Measurements from ENCODE around the gene HOXA5.

The HOXA5 gene

DNA sequence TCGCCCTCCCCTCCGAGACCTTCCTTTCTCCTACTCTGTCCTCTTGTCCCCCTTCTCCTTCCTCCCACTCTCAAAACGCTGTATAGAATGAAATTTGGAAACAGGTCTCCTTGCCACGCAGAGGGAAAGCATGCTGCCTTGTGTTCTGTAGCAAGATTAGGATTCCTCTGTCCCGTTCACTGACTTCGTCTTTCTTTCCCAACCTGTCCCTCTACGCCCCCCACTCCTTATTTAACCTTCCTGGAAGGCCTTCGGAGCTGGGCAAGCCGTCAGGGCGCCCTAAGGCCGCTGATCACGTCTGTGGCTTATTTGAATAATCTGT is 20.5 kb upstream of the HOXA5 start:
- H3K27ac ChIP-seq (ENCODE audit: insufficient read depth, low read length, poor library complexity, severe bottlenecking) = no peak overlapping the region
- no peak overlapping the region for H3K4me3 ChIP-seq (ENCODE audit: insufficient read depth, low read depth, low read length, poor library complexity, severe bottlenecking)
- no peaks in the 10 kb centered on the region for H3K36me3 ChIP-seq (ENCODE audit: control insufficient read depth, insufficient read depth, low read length)
- no peaks in the 10 kb centered on the region for H3K9me3 ChIP-seq (ENCODE audit: control insufficient read depth, low read length)
- H3K27me3 ChIP-seq (replicated peaks; ENCODE audit: control insufficient read depth, insufficient read depth, low read length, poor library complexity, severe bottlenecking) = peaks cover 86% of the 10 kb centered on the region
- DNase-seq = no peak
- H3K4me1 ChIP-seq (ENCODE audit: control insufficient read depth, insufficient read depth, low read length, poor library complexity, severe bottlenecking) = peaks cover 39% of the 10 kb centered on the region

DNA sequence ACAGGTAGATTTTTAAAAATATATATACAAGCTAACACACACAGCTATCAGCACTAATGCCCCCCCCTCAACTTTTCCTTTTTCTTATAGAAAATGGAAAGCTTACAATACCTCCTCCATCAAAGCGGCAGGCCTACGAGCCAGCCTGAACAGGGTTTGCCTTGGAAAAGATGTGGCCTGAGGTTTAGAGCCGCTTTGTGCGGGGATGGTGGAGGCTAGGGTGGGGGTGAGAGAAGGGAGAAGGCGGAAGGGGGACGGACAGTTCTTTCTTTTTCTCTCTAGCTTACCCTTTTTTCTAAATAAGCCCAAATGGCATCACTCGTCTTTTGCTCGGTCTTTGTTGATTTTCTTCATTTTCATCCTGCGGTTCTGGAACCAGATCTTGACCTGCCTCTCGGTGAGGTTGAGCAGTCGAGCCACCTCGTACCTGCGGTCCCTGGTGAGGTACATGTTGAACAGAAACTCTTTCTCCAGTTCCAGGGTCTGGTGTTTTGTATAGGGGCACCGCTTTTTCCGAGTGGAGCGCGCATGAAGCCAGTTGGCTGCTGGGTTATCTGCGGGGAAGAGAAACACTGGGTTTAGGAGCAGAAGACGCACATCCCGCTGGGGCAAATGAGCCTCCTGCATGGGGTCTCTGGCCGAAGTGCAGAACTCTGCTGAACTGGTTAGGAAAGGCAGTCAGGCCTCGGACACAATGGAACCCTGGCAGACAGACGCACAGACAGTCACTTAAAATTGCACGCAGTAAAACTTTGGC is 20.0 kb upstream of the HOXA5 start:
- peaks cover 44% of the 10 kb centered on the region for H3K4me1 ChIP-seq (ENCODE audit: control insufficient read depth, insufficient read depth, low read length, poor library complexity, severe bottlenecking)
- no peaks in the 10 kb centered on the region for H3K36me3 ChIP-seq (ENCODE audit: control insufficient read depth, insufficient read depth, low read length)
- no peak overlapping the region for H3K27ac ChIP-seq (ENCODE audit: insufficient read depth, low read length, poor library complexity, severe bottlenecking)
- peaks cover 81% of the 10 kb centered on the region for H3K27me3 ChIP-seq (replicated peaks; ENCODE audit: control insufficient read depth, insufficient read depth, low read length, poor library complexity, severe bottlenecking)
- H3K9me3 ChIP-seq (ENCODE audit: control insufficient read depth, low read length) = no peaks in the 10 kb centered on the region
- no peak overlapping the region for H3K4me3 ChIP-seq (ENCODE audit: insufficient read depth, low read depth, low read length, poor library complexity, severe bottlenecking)
- no peak for DNase-seq

DNA sequence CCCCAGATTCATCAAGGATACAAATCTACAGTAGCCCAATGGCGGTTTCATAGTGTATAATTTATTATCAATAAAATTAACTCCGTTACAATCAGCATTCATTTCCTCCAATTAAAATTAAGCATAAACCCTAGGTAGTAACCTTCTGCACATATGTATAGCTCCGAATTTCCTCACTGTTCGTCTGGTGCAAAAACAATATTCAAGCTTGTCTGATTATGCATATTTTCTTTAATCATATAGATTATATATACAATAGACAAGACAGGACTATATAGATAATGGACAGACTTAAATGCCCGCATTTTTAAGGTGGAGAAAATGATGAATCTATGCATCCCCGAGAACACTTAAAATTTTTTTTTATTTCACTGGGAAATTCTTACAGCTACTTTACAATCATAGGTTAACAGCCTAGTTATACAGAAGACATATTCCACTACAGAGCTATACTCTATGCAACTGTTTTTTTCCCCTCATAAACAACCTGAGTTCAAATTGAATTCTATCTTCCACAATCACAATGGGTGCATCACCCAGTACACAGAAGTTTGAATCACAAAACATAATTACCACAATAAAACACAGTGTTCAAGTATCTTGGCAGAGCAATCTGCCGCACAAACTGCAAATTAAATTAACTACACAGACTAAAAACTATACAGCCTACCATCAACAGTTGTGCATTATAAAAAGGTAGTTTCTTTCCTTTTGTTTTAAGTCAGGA is 19.2 kb upstream of the HOXA5 start:
- Histone ChIP-seq H3K4me1 (ENCODE audit: control insufficient read depth, insufficient read depth, low read length, poor library complexity, severe bottlenecking) (peaks cover 48% of the 10 kb centered on the region), H3K4me3 (ENCODE audit: insufficient read depth, low read depth, low read length, poor library complexity, severe bottlenecking) (no peak overlapping the region), H3K27me3 (replicated peaks; ENCODE audit: control insufficient read depth, insufficient read depth, low read length, poor library complexity, severe bottlenecking) (peaks cover 80% of the 10 kb centered on the region), H3K36me3 (ENCODE audit: control insufficient read depth, insufficient read depth, low read length) (no peaks in the 10 kb centered on the region), H3K9me3 (ENCODE audit: control insufficient read depth, low read length) (no peaks in the 10 kb centered on the region), H3K27ac (ENCODE audit: insufficient read depth, low read length, poor library complexity, severe bottlenecking) (no peak overlapping the region)
- no peak for DNase-seq

- Histone ChIP-seq H3K9me3 (ENCODE audit: control insufficient read depth, low read length) (no peaks in the 10 kb centered on the region), H3K4me1 (ENCODE audit: control insufficient read depth, insufficient read depth, low read length, poor library complexity, severe bottlenecking) (peaks cover 48% of the 10 kb centered on the region), H3K27ac (ENCODE audit: insufficient read depth, low read length, poor library complexity, severe bottlenecking) (no peak overlapping the region), H3K4me3 (ENCODE audit: insufficient read depth, low read depth, low read length, poor library complexity, severe bottlenecking) (no peak overlapping the region), H3K36me3 (ENCODE audit: control insufficient read depth, insufficient read depth, low read length) (no peaks in the 10 kb centered on the region), H3K27me3 (replicated peaks; ENCODE audit: control insufficient read depth, insufficient read depth, low read length, poor library complexity, severe bottlenecking) (peaks cover 77% of the 10 kb centered on the region)
- DNase-seq = no peak
Measured at GRCh38 chr7:27161721-27162560, 18.5 kb upstream of the HOXA5 start.

DNA sequence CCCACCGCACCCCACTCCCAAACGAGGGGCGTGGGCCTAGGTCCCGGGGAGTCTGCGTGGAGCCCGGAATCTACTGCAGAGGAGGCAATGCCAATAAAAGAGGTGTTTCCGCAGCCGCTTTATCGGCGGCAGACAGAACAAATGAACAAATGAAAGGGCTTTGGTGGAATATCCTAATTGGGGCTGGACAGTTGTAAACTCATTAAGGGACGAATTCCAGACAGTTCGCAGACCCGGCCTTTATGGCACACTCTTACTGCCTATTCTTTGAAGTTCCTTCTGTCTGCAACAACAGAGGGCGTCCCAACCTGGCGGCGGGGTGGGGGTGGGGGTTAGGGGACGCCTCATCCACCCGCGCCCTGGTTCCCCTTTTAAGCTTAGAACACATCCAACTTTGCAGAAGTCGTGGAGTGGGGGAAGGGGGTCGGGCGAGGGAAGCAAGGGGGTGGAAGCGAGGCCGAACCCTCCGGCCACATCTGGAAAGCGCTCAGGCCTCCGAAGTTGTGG is 17.8 kb upstream of the HOXA5 start:
- Histone ChIP-seq H3K27me3 (replicated peaks; ENCODE audit: control insufficient read depth, insufficient read depth, low read length, poor library complexity, severe bottlenecking) (peaks cover 74% of the 10 kb centered on the region), H3K36me3 (ENCODE audit: control insufficient read depth, insufficient read depth, low read length) (no peaks in the 10 kb centered on the region), H3K9me3 (ENCODE audit: control insufficient read depth, low read length) (no peaks in the 10 kb centered on the region), H3K4me1 (ENCODE audit: control insufficient read depth, insufficient read depth, low read length, poor library complexity, severe bottlenecking) (peaks cover 48% of the 10 kb centered on the region), H3K4me3 (ENCODE audit: insufficient read depth, low read depth, low read length, poor library complexity, severe bottlenecking) (peak overlapping the region; percentile 73), H3K27ac (ENCODE audit: insufficient read depth, low read length, poor library complexity, severe bottlenecking) (no peak overlapping the region)
- no peak for DNase-seq

- peaks cover 74% of the 10 kb centered on the region for H3K27me3 ChIP-seq (replicated peaks; ENCODE audit: control insufficient read depth, insufficient read depth, low read length, poor library complexity, severe bottlenecking)
- H3K36me3 ChIP-seq (ENCODE audit: control insufficient read depth, insufficient read depth, low read length) = no peaks in the 10 kb centered on the region
- H3K9me3 ChIP-seq (ENCODE audit: control insufficient read depth, low read length) = no peaks in the 10 kb centered on the region
- peak overlapping the region; percentile 73 for H3K4me3 ChIP-seq (ENCODE audit: insufficient read depth, low read depth, low read length, poor library complexity, severe bottlenecking)
- peak; percentile 59 to 77 (median 73) for DNase-seq
- H3K4me1 ChIP-seq (ENCODE audit: control insufficient read depth, insufficient read depth, low read length, poor library complexity, severe bottlenecking) = peaks cover 48% of the 10 kb centered on the region
- H3K27ac ChIP-seq (ENCODE audit: insufficient read depth, low read length, poor library complexity, severe bottlenecking) = no peak overlapping the region
Measured at GRCh38 chr7:27160546-27161213, 17.2 kb upstream of the HOXA5 start.

DNA sequence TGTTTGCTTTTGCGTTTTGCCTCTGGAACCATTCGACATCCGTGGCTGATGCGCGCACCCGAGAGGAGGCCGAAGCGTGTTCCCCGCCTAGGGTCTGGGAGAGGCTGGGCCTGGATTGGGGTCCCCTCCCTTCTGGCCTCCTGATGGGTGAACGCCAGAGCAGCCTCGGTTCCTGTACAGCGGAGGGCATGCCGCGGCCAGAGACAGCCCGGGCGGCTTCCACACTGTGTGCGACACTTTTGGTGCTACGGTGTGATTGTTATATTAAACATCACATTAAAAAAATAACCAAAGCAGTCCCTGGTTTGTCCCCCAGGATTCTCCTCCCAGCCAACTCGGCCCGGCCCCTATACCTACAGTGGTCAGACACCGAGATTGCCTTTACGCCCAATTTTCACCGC is 16.7 kb upstream of the HOXA5 start:
- Histone ChIP-seq H3K4me3 (ENCODE audit: insufficient read depth, low read depth, low read length, poor library complexity, severe bottlenecking) (peak overlapping the region; percentile 73), H3K27me3 (replicated peaks; ENCODE audit: control insufficient read depth, insufficient read depth, low read length, poor library complexity, severe bottlenecking) (peaks cover 74% of the 10 kb centered on the region), H3K9me3 (ENCODE audit: control insufficient read depth, low read length) (no peaks in the 10 kb centered on the region), H3K27ac (ENCODE audit: insufficient read depth, low read length, poor library complexity, severe bottlenecking) (no peak overlapping the region), H3K4me1 (ENCODE audit: control insufficient read depth, insufficient read depth, low read length, poor library complexity, severe bottlenecking) (peaks cover 48% of the 10 kb centered on the region), H3K36me3 (ENCODE audit: control insufficient read depth, insufficient read depth, low read length) (no peaks in the 10 kb centered on the region)
- no peak for DNase-seq

- Histone ChIP-seq H3K27me3 (replicated peaks; ENCODE audit: control insufficient read depth, insufficient read depth, low read length, poor library complexity, severe bottlenecking) (peaks cover 74% of the 10 kb centered on the region), H3K9me3 (ENCODE audit: control insufficient read depth, low read length) (no peaks in the 10 kb centered on the region), H3K4me1 (ENCODE audit: control insufficient read depth, insufficient read depth, low read length, poor library complexity, severe bottlenecking) (peaks cover 48% of the 10 kb centered on the region), H3K4me3 (ENCODE audit: insufficient read depth, low read depth, low read length, poor library complexity, severe bottlenecking) (peak overlapping the region; percentile 73), H3K36me3 (ENCODE audit: control insufficient read depth, insufficient read depth, low read length) (no peaks in the 10 kb centered on the region), H3K27ac (ENCODE audit: insufficient read depth, low read length, poor library complexity, severe bottlenecking) (no peak overlapping the region)
- DNase-seq = no peak
Measured at GRCh38 chr7:27159266-27160144, 16.0 kb upstream of the HOXA5 start.
